GM21390 (cell line): Measurements from ENCODE around the gene C15orf39.

Source experiments
- ATAC-seq: cut with Tn5 transposase; IDR thresholded peaks from one replicate; pipeline ENCODE4 v1.9.1; 2021; ENCODE audit not compliant: unreplicated experiment

Gene C15orf39

DNA sequence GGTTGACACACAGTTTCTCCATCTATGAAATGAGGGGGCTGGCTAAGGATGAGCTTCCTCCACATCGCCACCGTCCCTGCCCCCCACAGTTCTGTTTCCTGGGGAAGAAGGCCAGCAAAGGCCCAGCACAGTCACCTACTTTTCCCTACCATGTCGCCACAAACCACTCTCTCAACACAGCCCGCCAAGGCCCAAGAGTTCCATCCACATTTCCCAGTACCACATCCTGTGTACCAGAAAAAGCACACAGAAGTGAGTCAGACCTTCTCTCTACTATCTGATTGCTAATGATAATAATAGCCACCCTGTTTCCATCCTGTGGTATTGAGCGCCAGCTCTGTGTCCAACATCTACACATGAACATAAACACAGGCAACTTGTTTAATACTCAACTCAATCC lies 30.3 kb upstream of the C15orf39 start:
- no peak for ATAC-seq

GRCh38 chr15:75172284-75172820 lies 29.3 kb upstream of the C15orf39 start:
- ATAC-seq = no peak

DNA sequence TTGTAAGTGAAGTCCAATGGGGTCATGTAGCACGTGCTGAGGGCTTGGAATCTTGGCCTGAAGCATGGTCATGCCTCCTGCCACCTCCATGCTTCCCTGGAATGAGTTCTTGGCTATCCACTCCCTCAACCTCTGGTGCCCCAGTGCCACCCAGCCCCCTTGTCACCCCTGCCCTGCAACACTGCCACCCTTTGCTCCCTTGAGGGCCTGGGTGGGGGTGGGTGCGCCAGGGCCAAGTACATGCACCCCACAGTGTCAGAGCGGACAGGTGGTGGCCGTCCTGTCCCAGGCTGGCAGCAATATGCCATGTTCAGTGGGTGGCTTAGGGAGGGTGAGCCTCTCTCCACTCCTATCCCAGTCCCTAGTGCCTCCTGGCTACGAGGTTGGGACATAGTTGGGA lies 27.6 kb upstream of the C15orf39 start:
- no peak for ATAC-seq

DNA sequence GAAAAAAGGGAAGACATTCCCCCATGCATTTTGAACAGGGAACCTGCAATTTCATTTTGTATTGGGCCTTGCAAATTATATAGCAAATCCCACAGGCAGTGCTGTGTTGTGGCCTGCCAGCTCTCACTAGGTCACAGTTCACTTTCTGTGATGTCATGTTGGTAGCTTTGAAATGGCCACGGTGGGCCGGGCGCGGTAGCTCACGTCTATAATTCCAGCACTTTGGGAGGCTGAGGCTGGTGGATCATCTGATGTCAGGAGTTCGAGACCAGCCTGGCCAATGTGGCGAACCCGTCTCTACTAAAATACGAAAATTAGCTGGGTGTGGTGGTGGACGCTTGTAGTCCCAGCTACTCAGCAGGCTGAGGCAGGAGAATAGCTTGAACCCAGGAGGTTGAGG lies 27.0 kb upstream of the C15orf39 start:
- ATAC-seq = no peak

GRCh38 chr15:75176396-75176761 lies 25.3 kb upstream of the C15orf39 start:
- no peak for ATAC-seq

DNA sequence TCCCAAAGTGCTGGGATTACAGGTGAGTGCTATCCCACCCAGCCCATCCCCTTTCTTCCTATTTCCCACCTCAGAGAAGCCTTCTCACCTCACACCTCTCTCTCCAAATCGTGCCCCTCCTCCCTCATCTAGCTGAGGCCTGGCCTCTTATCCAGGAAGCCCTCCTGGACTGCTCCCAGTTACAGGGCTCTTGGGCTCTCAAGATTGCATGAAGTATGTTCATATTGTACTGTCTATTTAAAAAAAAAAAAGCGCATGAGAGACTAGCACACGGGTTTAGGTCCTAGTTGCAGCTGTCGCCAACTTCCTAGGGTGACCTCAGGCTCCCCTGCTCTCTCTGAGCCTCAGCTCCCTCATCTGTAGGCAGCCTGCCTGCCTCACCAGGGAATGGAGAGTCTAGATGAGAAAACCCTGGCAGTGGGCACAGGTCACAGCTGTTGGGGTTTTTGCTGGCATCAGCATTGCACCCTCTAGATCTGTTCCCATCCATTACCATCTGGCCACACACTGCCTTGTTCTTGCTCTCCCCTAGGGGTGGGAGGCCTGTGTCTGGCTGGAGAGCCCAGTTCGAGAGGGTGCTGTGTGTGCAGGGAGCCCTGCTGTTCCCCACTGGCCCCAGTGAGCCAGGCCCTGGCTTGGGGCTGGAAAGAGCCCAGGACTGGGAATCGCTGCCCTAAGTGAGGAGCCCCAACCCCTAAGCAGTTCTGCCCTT lies 24.2 kb upstream of the C15orf39 start:
- ATAC-seq = no peak

DNA sequence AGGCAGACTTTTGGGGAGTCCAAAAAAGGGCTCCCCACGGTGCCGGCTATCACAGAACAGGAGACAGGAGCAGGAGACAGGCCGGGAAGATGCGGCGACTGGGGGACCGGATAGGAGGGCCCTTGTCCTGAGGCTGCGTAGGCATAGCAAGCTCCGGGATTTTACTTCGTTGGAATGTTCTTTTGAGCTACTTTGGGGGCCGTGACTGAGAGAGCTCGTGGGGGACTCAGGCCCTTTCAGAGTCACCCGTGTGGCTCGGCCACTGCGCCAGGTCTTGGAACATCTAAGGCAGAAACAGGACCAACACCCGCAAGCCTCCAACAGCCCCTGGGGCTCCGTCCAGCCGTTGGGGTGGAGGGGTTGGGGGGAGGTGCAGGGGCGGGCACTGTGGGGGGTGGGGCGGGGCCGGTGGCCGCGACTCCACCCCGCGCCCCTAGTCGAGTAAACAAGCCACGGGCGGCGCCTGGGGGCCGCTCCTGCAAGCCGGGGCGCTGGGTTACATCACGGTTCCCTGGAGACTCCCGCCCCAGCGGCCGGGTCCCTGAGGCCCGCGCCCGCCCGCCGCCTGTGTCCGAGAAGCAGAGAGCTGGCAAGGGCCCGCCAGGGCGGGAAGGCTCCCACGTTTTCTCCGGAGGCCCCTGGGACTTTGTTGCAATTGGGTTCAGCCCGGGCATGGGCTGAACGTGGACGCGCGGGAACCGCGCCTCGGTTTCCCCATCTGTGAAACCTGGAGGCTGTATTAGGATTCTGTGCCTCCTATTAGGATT lies 23.3 kb upstream of the C15orf39 start:
- ATAC-seq = no peak

- no peak for ATAC-seq
These were observed 22.5 kb upstream of the C15orf39 start for GRCh38 chr15:75178938-75179745.

DNA sequence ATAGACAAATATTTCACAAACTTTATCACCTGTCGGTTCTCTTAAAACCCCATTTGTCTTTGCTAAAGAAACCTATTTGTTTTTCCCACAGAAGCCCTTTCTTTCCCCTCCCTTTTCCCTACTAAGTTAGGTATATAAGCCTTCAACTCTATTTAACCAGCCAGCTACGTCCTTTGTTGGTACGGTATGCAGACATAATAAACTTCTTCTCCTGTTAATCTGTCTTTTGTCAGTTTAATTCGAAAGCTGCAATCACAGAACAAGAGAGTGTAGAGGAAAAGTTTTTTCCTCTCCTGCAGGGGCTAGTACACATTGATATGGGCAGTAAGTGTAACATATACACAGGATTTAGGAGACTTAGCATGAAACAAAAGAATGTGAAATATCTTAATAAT lies 21.9 kb upstream of the C15orf39 start:
- no peak for ATAC-seq

DNA sequence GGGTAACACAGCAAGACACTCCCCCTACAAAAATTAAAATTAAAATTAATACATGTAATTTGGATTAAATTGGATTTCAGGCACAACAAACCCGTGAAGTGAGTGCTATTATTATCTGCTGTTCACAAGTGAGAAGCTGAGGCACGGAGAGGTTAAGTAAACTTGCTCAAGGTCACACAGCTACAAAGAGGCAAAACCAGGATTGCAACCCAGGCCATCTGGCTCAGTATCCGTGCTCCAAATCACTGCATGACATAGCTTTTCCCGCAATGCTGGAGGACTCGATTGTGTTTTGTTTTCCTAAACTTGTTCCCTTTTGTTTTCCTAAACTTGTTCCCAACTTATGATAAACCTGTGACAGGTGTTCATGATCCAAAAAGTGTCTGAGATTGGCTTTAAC lies 19.9 kb upstream of the C15orf39 start:
- ATAC-seq = no peak

DNA sequence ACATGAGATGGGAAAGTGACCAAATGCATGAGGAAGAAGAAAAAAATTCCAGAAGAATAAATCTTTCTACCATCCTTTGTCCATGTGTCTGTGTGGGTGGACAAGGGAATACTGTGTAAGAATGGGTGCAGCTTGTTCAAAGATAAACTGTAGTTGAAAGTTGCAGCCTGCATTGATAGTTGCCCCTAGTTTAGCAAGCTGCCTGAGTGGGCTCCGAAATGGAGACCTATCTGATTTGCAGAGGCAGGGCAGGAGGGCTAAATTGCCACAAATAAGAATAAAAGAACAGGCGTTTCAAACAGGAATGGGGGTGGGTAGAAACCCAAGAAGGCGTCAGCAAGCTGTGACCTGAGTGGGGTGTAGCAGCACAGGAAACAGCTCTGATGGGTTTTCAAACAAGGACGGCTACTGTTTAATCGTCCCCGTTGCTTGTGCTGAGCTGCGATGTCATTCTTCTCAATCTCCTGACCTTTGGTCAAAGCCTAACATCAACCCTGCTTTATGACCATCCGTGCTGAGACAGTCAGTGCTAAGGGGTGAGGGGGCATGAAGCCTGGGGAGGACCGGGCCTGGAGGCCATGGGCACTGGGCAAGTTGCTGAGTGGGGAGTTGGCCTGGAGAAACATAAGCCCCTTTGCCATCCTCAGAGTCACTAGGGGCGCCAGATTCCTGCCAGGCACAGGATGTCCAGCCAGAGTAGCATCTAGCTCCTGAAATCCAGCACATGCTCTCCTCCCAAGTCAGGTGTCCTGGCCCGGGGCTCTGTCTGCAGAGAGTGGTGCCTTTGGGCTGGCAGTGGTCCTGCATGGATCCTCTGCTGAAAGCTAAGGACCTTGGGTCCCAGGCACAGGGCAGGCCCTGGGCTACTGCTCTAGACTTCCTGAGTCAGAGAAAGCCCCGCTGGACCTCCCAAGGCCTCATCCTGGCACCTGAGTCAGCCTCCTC lies 19.2 kb upstream of the C15orf39 start:
- no peak for ATAC-seq

DNA sequence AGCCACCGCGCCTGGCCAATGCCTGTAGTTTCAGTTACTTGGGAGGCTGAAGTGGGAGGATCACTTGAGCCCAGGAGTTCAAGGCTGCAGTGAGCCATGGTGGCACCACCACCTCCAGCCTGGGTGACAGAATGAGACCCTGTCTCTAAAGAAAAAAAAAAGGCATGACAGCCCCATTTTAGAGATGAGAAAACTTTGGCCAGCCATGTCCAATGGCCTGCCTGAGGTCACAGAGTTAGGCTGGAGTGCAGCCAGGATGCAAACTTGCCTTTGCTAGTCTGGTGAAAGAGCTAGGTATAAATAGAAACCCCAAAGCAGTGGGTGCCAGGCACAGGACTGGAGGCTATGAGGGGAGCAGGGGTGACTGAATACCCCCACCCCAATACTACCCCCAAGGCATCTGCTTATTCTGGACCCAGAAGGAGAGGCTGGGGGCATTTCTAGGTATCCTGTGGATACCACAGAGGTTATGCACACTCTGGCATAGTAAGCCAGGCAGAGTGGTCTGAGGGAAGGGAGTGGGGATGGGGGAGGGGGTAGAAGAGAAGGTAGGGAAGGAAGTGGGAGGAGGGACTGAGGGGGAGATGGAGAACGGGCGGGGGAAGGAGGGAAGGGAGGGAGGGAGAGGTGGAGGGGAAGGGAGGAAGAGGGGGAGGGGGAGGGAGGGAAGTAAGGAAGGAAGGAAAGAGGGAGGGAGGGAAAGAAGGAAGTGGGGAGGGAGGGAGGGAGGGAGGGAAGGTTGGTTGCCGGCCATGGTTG lies 16.2 kb upstream of the C15orf39 start:
- ATAC-seq = no peak

DNA sequence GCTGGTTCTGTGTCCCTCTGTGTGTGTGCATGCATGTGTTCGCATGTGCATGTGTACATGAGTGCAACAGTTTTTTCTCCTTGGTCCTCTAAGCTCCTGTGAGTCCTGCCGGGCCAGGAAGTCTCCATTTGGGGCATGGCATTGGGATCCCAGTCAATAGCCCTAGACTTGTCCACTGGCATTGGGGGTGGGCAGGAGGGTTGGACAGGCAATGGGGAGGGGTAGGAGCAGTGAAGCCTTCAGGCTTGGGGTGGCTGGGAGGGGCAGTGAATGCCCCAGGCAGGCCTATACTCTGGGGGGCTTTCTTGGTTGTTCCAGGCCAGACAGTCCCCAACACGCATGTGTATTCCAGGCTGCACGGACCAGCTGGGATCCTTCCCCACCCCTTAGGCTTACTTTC lies 15.6 kb upstream of the C15orf39 start:
- ATAC-seq = no peak

GRCh38 chr15:75188499-75188898 lies 13.2 kb upstream of the C15orf39 start:
- no peak for ATAC-seq

- no peak for ATAC-seq
These were observed 10.4 kb upstream of the C15orf39 start for GRCh38 chr15:75191235-75191634.

DNA sequence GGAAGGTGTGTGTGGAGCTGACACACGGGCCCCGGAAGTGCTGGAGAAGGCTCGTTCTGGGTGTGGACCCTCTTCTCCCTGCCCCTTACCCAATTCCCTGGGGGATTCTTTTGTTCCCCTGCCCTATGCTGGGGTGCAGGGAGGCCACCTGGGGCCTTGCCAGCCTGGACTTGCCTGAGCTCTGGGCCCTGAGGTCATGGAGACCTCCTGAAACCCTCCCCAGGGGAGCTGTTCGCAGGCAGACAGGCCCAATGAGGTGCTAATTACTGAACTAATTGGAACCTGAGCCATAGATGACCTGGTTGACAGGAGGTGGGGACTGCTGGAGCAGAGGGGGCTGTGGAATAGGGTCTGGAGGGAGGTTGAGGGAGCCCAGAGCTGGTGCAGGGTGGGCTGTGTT lies 9.4 kb upstream of the C15orf39 start:
- no peak for ATAC-seq

- no peak for ATAC-seq
These were observed 8.4 kb upstream of the C15orf39 start for GRCh38 chr15:75193272-75193671.

DNA sequence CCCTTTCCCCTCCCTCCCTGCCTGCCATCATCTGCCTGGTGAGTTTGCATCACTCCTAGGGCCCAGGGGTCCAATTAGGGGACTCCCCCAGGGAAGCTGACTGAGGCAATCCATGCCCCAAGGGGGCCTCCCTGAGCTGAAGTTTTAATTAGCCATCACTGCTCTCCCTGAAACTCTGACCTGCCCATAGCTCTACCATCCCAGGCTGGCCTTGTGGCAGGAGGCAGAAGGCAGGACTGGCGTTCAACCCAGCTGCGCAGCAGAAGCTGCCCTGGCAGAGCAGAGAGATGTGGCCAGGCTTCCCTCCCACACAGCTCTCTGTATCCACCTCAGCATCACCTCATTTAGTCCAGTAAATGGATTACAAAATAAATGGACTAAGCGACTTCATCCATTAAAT lies 7.7 kb upstream of the C15orf39 start:
- ATAC-seq = no peak

GRCh38 chr15:75194397-75194796 lies 7.3 kb upstream of the C15orf39 start:
- no peak for ATAC-seq
